GM12878 (cell line): ENCODE results near the gene OTOA. TPM values are rescaled to one million over a fixed set of nuclear protein-coding genes. Genes with fewer than 3 reads are reported as not detected.

Experiments used
- ATAC-seq: fragments of 200-7000 bp; cut with Tn5 transposase; 3 replicates; pipeline ENCODE4 v1.9.1; 2020; ENCODE audit warnings: mild to moderate bottlenecking, moderate library complexity
- BruUV-seq: library from RNA; stranded (reverse); fragments of 400-500 nt; replicated peaks from 2 replicates; lab custom pipeline; 2021; lab: Mats Ljungman, UMichigan
- CTCF ChIA-PET: fragments of 300-600 bp; sonication (Branson Sonifier 250); formaldehyde crosslinking; extraction: SDS; loops from one replicate; lab custom pipeline; 2021; ENCODE audit warnings: inconsistent platforms; lab: Yijun Ruan, JAX
- POLR2A ChIA-PET: fragments of 350-600 bp; formaldehyde crosslinking; extraction: SDS; loops from one replicate; lab custom pipeline; 2021; ENCODE audit warnings: inconsistent platforms; lab: Charles Lee
- RAD21 ChIA-PET: fragments of 300-600 bp; sonication (Branson Sonifier 250); formaldehyde crosslinking; loops from one replicate; lab custom pipeline; 2023; ENCODE audit warnings: antibody characterized with exemption; ENCODE audit not compliant: unreplicated experiment; lab: Charles Lee
- SMC1A ChIA-PET: fragments of 300-600 bp; sonication (Branson Sonifier 250); formaldehyde crosslinking; loops from one replicate; lab custom pipeline; 2023; ENCODE audit not compliant: unreplicated experiment, uncharacterized antibody; lab: Charles Lee
- DNase-seq: peaks from one replicate; pipeline ENCODE4 v3.0.0-alpha.2; 2011; ENCODE audit warnings: low read depth, low spot score
- FAIRE-seq: peaks from 3 replicates; lab custom pipeline; 2011; peaks lifted over from hg19 to GRCh38; lab: Jason Lieb, UNC
- H2AFZ ChIP-seq: 2 replicates; pipeline ENCODE4 v1.6.0; 2011; ENCODE audit warnings: low read depth, low read length, control low read depth; ENCODE audit not compliant: control insufficient read depth
- H3K27ac ChIP-seq: 2 replicates; pipeline ENCODE4 v1.5.1; 2011; ENCODE audit warnings: control low read depth; ENCODE audit not compliant: control insufficient read depth, insufficient read depth
- H3K27me3 ChIP-seq, 2 experiments: replicated peaks in 1 of 2; 2 replicates each; pipeline versions ENCODE4 v1.6.0 to v1.6.1; 2011; ENCODE audit warnings: low read length in 1 of 2; ENCODE audit not compliant: control insufficient read depth in 2 of 2, insufficient read depth in 2 of 2
- H3K36me3 ChIP-seq, 2 experiments: 2 replicates each; pipeline ENCODE4 v1.5.1; 2011; ENCODE audit warnings: low read length in 1 of 2; ENCODE audit not compliant: control insufficient read depth in 2 of 2, insufficient read depth in 2 of 2
- H3K4me1 ChIP-seq: 2 replicates; pipeline ENCODE4 v1.6.1; 2011; ENCODE audit warnings: mild to moderate bottlenecking, low read length, moderate library complexity, mixed read lengths; ENCODE audit not compliant: control insufficient read depth, insufficient read depth
- H3K4me2 ChIP-seq: 2 replicates; pipeline ENCODE4 v1.6.0; 2011; ENCODE audit warnings: control low read depth; ENCODE audit not compliant: control insufficient read depth, insufficient read depth
- H3K4me3 ChIP-seq: fragments of 200-600 bp; sonication (generic); 2 replicates; pipeline ENCODE4 v1.5.1; 2016
- H3K79me2 ChIP-seq: 2 replicates; pipeline ENCODE4 v1.6.0; 2011; ENCODE audit warnings: low read length; ENCODE audit not compliant: control insufficient read depth, insufficient read depth
- H3K9ac ChIP-seq: 2 replicates; pipeline ENCODE4 v1.8.0; 2011; ENCODE audit warnings: low read length, control low read depth, mixed read lengths; ENCODE audit not compliant: control insufficient read depth, insufficient read depth
- H3K9me3 ChIP-seq: replicated peaks from 3 replicates; pipeline ENCODE4 v1.5.1; 2011; ENCODE audit warnings: mild to moderate bottlenecking, low read length; ENCODE audit not compliant: control insufficient read depth, insufficient read depth
- H4K20me1 ChIP-seq: 2 replicates; pipeline ENCODE4 v1.6.0; 2011; ENCODE audit not compliant: control insufficient read depth, insufficient read depth
- ATF7 ChIP-seq: fragments of 450-650 bp; IDR thresholded peaks from 2 replicates; pipeline ENCODE4 v1.6.1; 2016; ENCODE audit warnings: low read depth, mild to moderate bottlenecking
- MEF2A ChIP-seq: IDR thresholded peaks from 2 replicates; pipeline ENCODE4 v1.6.1; 2011; ENCODE audit warnings: low read depth, mild to moderate bottlenecking, low read length, moderate library complexity; ENCODE audit not compliant: insufficient read depth
- NR2C1 ChIP-seq: fragments of 450-650 bp; IDR thresholded peaks from 2 replicates; pipeline ENCODE4 v1.6.1; 2017; ENCODE audit warnings: antibody characterized with exemption, mild to moderate bottlenecking, moderate library complexity
- NR2C2 ChIP-seq: IDR thresholded peaks from 2 replicates; pipeline ENCODE4 v1.6.1; 2011; ENCODE audit warnings: borderline replicate concordance, low read depth; ENCODE audit not compliant: control insufficient read depth, insufficient read length
- TCF3 ChIP-seq: IDR thresholded peaks from 2 replicates; pipeline ENCODE4 v1.6.1; 2012; ENCODE audit warnings: low read depth, mild to moderate bottlenecking, low read length, borderline replicate concordance; ENCODE audit not compliant: insufficient read depth
- WGBS: methylation state at CpG from one replicate; pipeline ENCODE4 v1.1.6; 2016; ENCODE audit warnings: low lambda C conversion rate; ENCODE audit not compliant: insufficient replicate concordance, insufficient coverage; ENCODE audit errors: missing lambda C conversion rate; 5-methylcytosine and 5-hydroxymethylcytosine counted together
- in situ Hi-C: fragments of 300-500 bp; cut with MboI; formaldehyde crosslinking; loops from 9 replicates; pipeline ENCODE4 v1.14.3; 2018; ENCODE audit warnings: mixed read lengths
- intact Hi-C: fragments of 100-400 bp; cut with micrococcal nuclease; formaldehyde crosslinking; loops from one replicate; pipeline ENCODE4 v1.14.2; 2022; ENCODE audit not compliant: unreplicated experiment
- polyA plus RNA-seq, 11 experiments: library from polyadenylated mRNA; depleted of rRNA in 4 of 11; unstranded in 6 of 11; stranded (reverse) in 5 of 11; fragments of >200 nt; fragmentation: Nextera tagmentation in 4 of 11; fragmentation: Illumina TruSeq in 1 of 11; extraction: Ambion mirVana in 4 of 11; extraction: Trizol in 1 of 11; gene quantifications; 1 replicate in 1 of 11; 2 replicates in 10 of 11; pipeline versions ENCODE4 v1.2.1 to v1.2.3, GENCODE V29; 2011 to 2016; ENCODE audit warnings: inconsistent platforms in 2 of 11, missing spikeins in 2 of 11, low read depth in 1 of 11
- total RNA-seq, 4 experiments: library from RNA; depleted of rRNA in 3 of 4; stranded (reverse); fragments of >200 nt in 3 of 4; fragmentation: Illumina TruSeq in 1 of 4; extraction: Trizol in 1 of 4; gene quantifications; 2 replicates each; pipeline versions ENCODE4 v1.2.1 to v1.2.3, GENCODE V29; 2013 to 2021
- TF ChIP-seq, protein P1 (sequence below): fragments of 450-650 bp; formaldehyde crosslinking; IDR thresholded peaks from 2 replicates; pipeline ENCODE4 v1.4.0; 2022; ENCODE audit warnings: mild to moderate bottlenecking, moderate library complexity
- TF ChIP-seq, protein P2 (sequence below), 3 experiments: IDR thresholded peaks in 2 of 3; conservative IDR thresholded peaks in 1 of 3; 2 replicates each; pipeline ENCODE4 v1.5.1; 2011; ENCODE audit warnings: low read depth in 3 of 3, low read length in 3 of 3, mild to moderate bottlenecking in 3 of 3, control low read depth in 2 of 3, moderate library complexity in 2 of 3, inconsistent platforms in 1 of 3, mixed read lengths in 1 of 3; ENCODE audit not compliant: control insufficient read depth in 2 of 3, insufficient read depth in 1 of 3; ENCODE audit errors: extremely low read depth in 1 of 3
- TF ChIP-seq, protein P3 (sequence below): fragments of 450-650 bp; IDR thresholded peaks from 2 replicates; pipeline ENCODE4 v1.6.1; 2016; ENCODE audit warnings: mild to moderate bottlenecking
- TF ChIP-seq, protein P4 (sequence below): IDR thresholded peaks from 2 replicates; pipeline ENCODE4 v1.6.1; 2012; ENCODE audit warnings: mild to moderate bottlenecking, low read depth, low read length

Gene OTOA
- total and polyA plus RNA-seq, 10 of the 15 experiments (the other 5 are each of a cell fraction or from before 2014, with no cell fraction given), result 0.33 to 1.5 (median 0.61) TPM

DNA sequence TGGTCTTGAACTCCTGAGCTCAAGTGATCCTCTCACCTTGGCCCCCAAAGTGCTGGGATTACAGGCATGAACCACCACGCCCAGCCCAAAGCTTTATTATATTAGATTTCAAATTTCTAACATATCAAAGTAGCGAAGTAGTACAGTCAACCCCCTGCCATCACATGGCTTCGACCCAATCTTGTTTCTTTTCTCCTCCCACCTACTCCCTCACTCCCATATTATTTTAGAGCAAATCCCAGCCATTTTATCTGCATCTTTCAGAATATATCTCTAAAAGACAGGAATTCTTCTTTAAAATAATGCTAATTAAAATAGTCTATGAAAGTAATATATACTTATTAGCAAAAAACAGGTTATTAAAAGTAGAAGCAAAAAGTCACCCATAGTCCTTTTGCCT is 12.3 kb upstream of the OTOA start (continued):
- TF ChIP-seq, protein P1, sequence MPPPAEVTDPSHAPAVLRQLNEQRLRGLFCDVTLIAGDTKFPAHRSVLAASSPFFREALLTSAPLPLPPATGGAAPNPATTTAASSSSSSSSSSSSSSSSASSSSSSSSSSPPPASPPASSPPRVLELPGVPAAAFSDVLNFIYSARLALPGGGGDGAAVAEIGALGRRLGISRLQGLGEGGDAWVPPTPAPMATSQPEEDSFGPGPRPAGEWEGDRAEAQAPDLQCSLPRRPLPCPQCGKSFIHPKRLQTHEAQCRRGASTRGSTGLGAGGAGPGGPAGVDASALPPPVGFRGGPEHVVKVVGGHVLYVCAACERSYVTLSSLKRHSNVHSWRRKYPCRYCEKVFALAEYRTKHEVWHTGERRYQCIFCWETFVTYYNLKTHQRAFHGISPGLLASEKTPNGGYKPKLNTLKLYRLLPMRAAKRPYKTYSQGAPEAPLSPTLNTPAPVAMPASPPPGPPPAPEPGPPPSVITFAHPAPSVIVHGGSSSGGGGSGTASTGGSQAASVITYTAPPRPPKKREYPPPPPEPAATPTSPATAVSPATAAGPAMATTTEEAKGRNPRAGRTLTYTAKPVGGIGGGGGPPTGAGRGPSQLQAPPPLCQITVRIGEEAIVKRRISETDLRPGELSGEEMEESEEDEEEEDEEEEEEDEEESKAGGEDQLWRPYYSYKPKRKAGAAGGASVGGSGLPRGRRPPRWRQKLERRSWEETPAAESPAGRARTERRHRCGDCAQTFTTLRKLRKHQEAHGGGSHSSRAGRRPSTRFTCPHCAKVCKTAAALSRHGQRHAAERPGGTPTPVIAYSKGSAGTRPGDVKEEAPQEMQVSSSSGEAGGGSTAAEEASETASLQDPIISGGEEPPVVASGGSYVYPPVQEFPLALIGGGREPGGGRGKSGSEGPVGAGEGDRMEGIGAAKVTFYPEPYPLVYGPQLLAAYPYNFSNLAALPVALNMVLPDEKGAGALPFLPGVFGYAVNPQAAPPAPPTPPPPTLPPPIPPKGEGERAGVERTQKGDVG (CRISPR knock-in tag), result no peak

DNA sequence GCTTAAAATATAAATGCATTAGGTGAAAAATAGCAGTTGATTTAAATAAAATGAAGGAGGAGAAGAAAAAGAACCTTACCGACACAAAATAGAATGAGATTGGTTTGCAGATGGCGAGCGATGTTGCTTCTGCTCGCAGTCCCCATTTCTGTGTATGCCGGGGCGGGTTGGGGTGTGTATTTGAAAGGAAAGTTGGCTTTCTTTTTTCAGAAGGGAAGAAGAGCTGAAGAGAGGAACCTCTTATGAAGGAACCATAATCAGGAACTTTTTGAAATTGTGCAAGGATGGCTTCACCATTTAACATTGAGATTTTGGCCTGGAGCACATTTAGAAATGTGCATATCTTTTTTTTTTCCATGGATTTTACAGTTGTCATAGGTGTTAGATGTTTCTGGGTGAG is 11.3 kb upstream of the OTOA start, which contains the start of gene IGSF6:
Gene IGSF6, minus strand, starts transcription at position 156 of the 400 bp plus-strand sequence. Its CDS starts 10 bp downstream, at position 146.
- ChIA-PET POLR2A (no interaction called here), SMC1A (interaction anchor here (0.7 to 1.2 kb wide), 5 partner anchors 9 to 1033 kb away, joined by 3 read pairs; no protein-coding TSS in a partner anchor), CTCF (interaction anchor here (0.6 to 1.5 kb wide), 5 partner anchors 8 to 73 kb away, joined by 3 to 4 read pairs (median 3); no protein-coding TSS in a partner anchor), RAD21 (no interaction called here)
- Histone ChIP-seq H3K27ac (no peak within 1 kb of the TSS), H3K79me2 (no peaks in the 10 kb centered on the region), H3K4me1 (peaks cover 25% of the 10 kb centered on the region), H4K20me1 (no peaks in the 10 kb centered on the region), H2AFZ (no peak within 1 kb of the TSS), H3K9me3 (no peaks in the 10 kb centered on the region), H3K27me3 (no peaks in the 10 kb centered on the region), H3K4me3 (no peak within 1 kb of the TSS), H3K4me2 (no peak within 1 kb of the TSS), H3K9ac (no peak within 1 kb of the TSS), H3K36me3 (peaks cover 0 to 3% of the 10 kb centered on the region in 2 experiments; a peak in 2 of 4 replicates)
- in situ Hi-C loops (loop anchor here (10.0 kb wide), 1 partner anchor 52 kb away; no protein-coding TSS in a partner anchor), intact Hi-C loops (no loop called here)
- FAIRE-seq (no peak), DNase-seq (no peak), ATAC-seq (no peak)
- 98% methylated on average over 6 of the region's 6 CpGs for WGBS
- BruUV-seq, result no TSS peak
- TF ChIP-seq, protein P2, sequence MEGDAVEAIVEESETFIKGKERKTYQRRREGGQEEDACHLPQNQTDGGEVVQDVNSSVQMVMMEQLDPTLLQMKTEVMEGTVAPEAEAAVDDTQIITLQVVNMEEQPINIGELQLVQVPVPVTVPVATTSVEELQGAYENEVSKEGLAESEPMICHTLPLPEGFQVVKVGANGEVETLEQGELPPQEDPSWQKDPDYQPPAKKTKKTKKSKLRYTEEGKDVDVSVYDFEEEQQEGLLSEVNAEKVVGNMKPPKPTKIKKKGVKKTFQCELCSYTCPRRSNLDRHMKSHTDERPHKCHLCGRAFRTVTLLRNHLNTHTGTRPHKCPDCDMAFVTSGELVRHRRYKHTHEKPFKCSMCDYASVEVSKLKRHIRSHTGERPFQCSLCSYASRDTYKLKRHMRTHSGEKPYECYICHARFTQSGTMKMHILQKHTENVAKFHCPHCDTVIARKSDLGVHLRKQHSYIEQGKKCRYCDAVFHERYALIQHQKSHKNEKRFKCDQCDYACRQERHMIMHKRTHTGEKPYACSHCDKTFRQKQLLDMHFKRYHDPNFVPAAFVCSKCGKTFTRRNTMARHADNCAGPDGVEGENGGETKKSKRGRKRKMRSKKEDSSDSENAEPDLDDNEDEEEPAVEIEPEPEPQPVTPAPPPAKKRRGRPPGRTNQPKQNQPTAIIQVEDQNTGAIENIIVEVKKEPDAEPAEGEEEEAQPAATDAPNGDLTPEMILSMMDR (IDR thresholded peaks at IDR 0.05 in 2 of 3, conservative IDR thresholded peaks at IDR 0.05 in 1 of 3; ENCODE audit: control insufficient read depth in 2 of 3, extremely low read depth in 1 of 3, insufficient read depth in 1 of 3, low read depth in 3 of 3, low read length in 3 of 3), result no peak
- no peak for TF ChIP-seq MEF2A
- no peak for TF ChIP-seq NR2C1
- no peak for TF ChIP-seq NR2C2
- TF ChIP-seq, protein P3, sequence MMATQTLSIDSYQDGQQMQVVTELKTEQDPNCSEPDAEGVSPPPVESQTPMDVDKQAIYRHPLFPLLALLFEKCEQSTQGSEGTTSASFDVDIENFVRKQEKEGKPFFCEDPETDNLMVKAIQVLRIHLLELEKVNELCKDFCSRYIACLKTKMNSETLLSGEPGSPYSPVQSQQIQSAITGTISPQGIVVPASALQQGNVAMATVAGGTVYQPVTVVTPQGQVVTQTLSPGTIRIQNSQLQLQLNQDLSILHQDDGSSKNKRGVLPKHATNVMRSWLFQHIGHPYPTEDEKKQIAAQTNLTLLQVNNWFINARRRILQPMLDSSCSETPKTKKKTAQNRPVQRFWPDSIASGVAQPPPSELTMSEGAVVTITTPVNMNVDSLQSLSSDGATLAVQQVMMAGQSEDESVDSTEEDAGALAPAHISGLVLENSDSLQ, result no peak
- TF ChIP-seq TCF3, result no peak
- TF ChIP-seq, protein P4, sequence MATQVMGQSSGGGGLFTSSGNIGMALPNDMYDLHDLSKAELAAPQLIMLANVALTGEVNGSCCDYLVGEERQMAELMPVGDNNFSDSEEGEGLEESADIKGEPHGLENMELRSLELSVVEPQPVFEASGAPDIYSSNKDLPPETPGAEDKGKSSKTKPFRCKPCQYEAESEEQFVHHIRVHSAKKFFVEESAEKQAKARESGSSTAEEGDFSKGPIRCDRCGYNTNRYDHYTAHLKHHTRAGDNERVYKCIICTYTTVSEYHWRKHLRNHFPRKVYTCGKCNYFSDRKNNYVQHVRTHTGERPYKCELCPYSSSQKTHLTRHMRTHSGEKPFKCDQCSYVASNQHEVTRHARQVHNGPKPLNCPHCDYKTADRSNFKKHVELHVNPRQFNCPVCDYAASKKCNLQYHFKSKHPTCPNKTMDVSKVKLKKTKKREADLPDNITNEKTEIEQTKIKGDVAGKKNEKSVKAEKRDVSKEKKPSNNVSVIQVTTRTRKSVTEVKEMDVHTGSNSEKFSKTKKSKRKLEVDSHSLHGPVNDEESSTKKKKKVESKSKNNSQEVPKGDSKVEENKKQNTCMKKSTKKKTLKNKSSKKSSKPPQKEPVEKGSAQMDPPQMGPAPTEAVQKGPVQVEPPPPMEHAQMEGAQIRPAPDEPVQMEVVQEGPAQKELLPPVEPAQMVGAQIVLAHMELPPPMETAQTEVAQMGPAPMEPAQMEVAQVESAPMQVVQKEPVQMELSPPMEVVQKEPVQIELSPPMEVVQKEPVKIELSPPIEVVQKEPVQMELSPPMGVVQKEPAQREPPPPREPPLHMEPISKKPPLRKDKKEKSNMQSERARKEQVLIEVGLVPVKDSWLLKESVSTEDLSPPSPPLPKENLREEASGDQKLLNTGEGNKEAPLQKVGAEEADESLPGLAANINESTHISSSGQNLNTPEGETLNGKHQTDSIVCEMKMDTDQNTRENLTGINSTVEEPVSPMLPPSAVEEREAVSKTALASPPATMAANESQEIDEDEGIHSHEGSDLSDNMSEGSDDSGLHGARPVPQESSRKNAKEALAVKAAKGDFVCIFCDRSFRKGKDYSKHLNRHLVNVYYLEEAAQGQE, result no peak
- no peak for TF ChIP-seq ATF7
